HEK293 (cell line): ENCODE measurements around the gene CARNS1.

Experiments
- CTCF ChIA-PET: fragments of 350-600 bp; formaldehyde crosslinking; extraction: SDS; loops from one replicate; lab custom pipeline; 2021; ENCODE audit warnings: antibody characterized with exemption; lab: Yijun Ruan, JAX
- POLR2A ChIA-PET: fragments of 300-600 bp; formaldehyde crosslinking; extraction: SDS; loops from one replicate; lab custom pipeline; 2020; ENCODE audit warnings: antibody characterized with exemption, inconsistent platforms; lab: Yijun Ruan, JAX
- H3K27ac ChIP-seq: fragments of 200-500 bp; sonication (Bioruptor generic); 2 replicates; pipeline ENCODE4 v1.5.1; 2014; ENCODE audit warnings: low read depth, low read length, control low read depth, inconsistent platforms; ENCODE audit errors: extremely low read depth
- H3K36me3 ChIP-seq, 2 experiments: fragments of 200-500 bp in 1 of 2; sonication (Bioruptor generic) in 1 of 2; 1 replicate in 1 of 2; 2 replicates in 1 of 2; pipeline ENCODE4 v1.5.1; 2014 to 2017; ENCODE audit warnings: inconsistent platforms in 2 of 2, low read length in 2 of 2; ENCODE audit not compliant: control insufficient read depth in 2 of 2, insufficient read depth in 1 of 2
- H3K4me1 ChIP-seq: fragments of 200-500 bp; sonication (Bioruptor generic); 2 replicates; pipeline ENCODE4 v1.5.1; 2014; ENCODE audit warnings: mild to moderate bottlenecking, low read length, inconsistent platforms; ENCODE audit not compliant: control insufficient read depth, insufficient read depth
- H3K4me3 ChIP-seq: 2 replicates; pipeline ENCODE4 v1.5.1; 2011; ENCODE audit warnings: low read depth, mild to moderate bottlenecking, control low read depth, low read length, moderate library complexity
- H3K9me3 ChIP-seq: fragments of 200-500 bp; sonication (Bioruptor generic); 2 replicates; pipeline ENCODE4 v1.5.1; 2014; ENCODE audit warnings: low read depth, low read length, inconsistent platforms; ENCODE audit not compliant: control insufficient read depth, insufficient read depth
- OSR2 ChIP-seq: fragments of 450-650 bp; formaldehyde crosslinking; IDR thresholded peaks from 2 replicates; pipeline ENCODE4 v1.5.1; 2016; ENCODE audit warnings: missing biosample characterization, missing genetic modification characterization
- TRIM28 ChIP-seq: IDR thresholded peaks from 2 replicates; pipeline ENCODE4 v1.6.1; 2011; ENCODE audit warnings: low read length, control low read depth, borderline replicate concordance
- YY2 ChIP-seq: fragments of 450-650 bp; formaldehyde crosslinking; IDR thresholded peaks from 2 replicates; pipeline ENCODE4 v1.5.1; 2016; ENCODE audit warnings: missing biosample characterization, missing genetic modification characterization
- ZIC2 ChIP-seq: fragments of 450-650 bp; formaldehyde crosslinking; IDR thresholded peaks from 2 replicates; pipeline ENCODE4 v1.5.1; 2016; ENCODE audit warnings: missing biosample characterization, missing genetic modification characterization
- ZNF138 ChIP-seq: fragments of 450-650 bp; formaldehyde crosslinking; IDR thresholded peaks from 2 replicates; pipeline ENCODE4 v1.5.1; 2016; ENCODE audit warnings: missing biosample characterization, missing genetic modification characterization, borderline replicate concordance
- ZNF184 ChIP-seq: fragments of 450-650 bp; IDR thresholded peaks from 2 replicates; pipeline ENCODE4 v1.5.1; 2018; ENCODE audit warnings: missing biosample characterization, mild to moderate bottlenecking, missing genetic modification characterization
- ZNF221 ChIP-seq: fragments of 450-650 bp; formaldehyde crosslinking; IDR thresholded peaks from 2 replicates; pipeline ENCODE4 v1.5.1; 2017; ENCODE audit warnings: missing biosample characterization, missing genetic modification characterization, borderline replicate concordance
- ZNF239 ChIP-seq: fragments of 450-650 bp; formaldehyde crosslinking; IDR thresholded peaks from 2 replicates; pipeline ENCODE4 v1.5.1; 2016; ENCODE audit warnings: missing biosample characterization, missing genetic modification characterization
- ZNF266 ChIP-seq: fragments of 450-650 bp; formaldehyde crosslinking; IDR thresholded peaks from 2 replicates; pipeline ENCODE4 v1.5.1; 2016; ENCODE audit warnings: missing biosample characterization, missing genetic modification characterization, low read depth
- ZNF37A ChIP-seq: fragments of 450-650 bp; IDR thresholded peaks from 2 replicates; pipeline ENCODE4 v1.5.1; 2018; ENCODE audit warnings: missing biosample characterization, missing genetic modification characterization
- ZNF404 ChIP-seq: fragments of 450-650 bp; formaldehyde crosslinking; IDR thresholded peaks from 2 replicates; pipeline ENCODE4 v1.5.1; 2017; ENCODE audit warnings: missing biosample characterization, missing genetic modification characterization
- ZNF561 ChIP-seq: fragments of 450-650 bp; IDR thresholded peaks from 2 replicates; pipeline ENCODE4 v1.5.1; 2018; ENCODE audit warnings: missing biosample characterization, missing genetic modification characterization, borderline replicate concordance
- ZNF626 ChIP-seq: fragments of 450-650 bp; sonication (Bioruptor Pico); formaldehyde crosslinking; IDR thresholded peaks from 2 replicates; pipeline ENCODE4 v1.5.1; 2018; ENCODE audit warnings: missing biosample characterization, missing genetic modification characterization, inconsistent platforms
- ZNF768 ChIP-seq: fragments of 450-650 bp; formaldehyde crosslinking; IDR thresholded peaks from 2 replicates; pipeline ENCODE4 v1.5.1; 2018; ENCODE audit warnings: missing biosample characterization, mild to moderate bottlenecking, missing genetic modification characterization
- ZSCAN30 ChIP-seq: fragments of 450-650 bp; IDR thresholded peaks from 2 replicates; pipeline ENCODE4 v1.5.1; 2018; ENCODE audit warnings: missing biosample characterization, mild to moderate bottlenecking, missing genetic modification characterization, moderate library complexity
- ZXDB ChIP-seq: fragments of 450-650 bp; formaldehyde crosslinking; IDR thresholded peaks from 2 replicates; pipeline ENCODE4 v1.5.1; 2016; ENCODE audit warnings: missing biosample characterization, missing genetic modification characterization
- TF ChIP-seq, protein P1 (sequence below): fragments of 450-650 bp; formaldehyde crosslinking; IDR thresholded peaks from 2 replicates; pipeline ENCODE4 v1.5.1; 2017; ENCODE audit warnings: missing biosample characterization, missing genetic modification characterization
- TF ChIP-seq, protein P2 (sequence below): fragments of 450-650 bp; formaldehyde crosslinking; IDR thresholded peaks from 2 replicates; pipeline ENCODE4 v1.5.1; 2016; ENCODE audit warnings: missing biosample characterization, missing genetic modification characterization, borderline replicate concordance
- TF ChIP-seq, protein P3 (sequence below): fragments of 450-650 bp; formaldehyde crosslinking; IDR thresholded peaks from 2 replicates; pipeline ENCODE4 v1.5.1; 2017; ENCODE audit warnings: missing biosample characterization, missing genetic modification characterization
- TF ChIP-seq, protein P4 (sequence below): fragments of 450-650 bp; formaldehyde crosslinking; IDR thresholded peaks from 2 replicates; pipeline ENCODE4 v1.5.1; 2016; ENCODE audit warnings: missing biosample characterization, missing genetic modification characterization

CARNS1 gene

DNA sequence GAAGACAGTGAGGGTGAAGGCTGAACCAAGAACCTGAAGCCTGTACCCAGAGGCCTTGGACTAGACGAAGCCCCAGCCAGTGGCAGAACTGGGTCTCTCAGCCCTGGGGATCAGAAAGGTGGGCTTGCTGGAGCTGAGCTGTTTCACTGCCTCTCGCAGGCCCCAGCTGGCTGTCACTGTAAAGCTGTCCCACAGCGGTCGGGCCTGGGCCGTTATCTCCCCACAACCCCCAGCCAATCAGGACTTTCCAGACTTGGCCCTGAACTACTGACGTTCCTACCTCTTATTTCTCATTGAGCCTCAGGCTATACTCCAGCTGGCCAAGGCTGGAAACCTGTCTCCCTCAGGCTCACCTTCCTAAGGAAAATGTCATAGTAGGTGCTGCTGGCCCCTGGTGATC, 17.9 kb upstream of the CARNS1 start:
- Histone ChIP-seq H3K9me3 (no peaks in the 10 kb centered on the region), H3K4me3 (no peak overlapping the region), H3K36me3 (peaks cover 0 to 68% of the 10 kb centered on the region in 2 experiments; a peak in 2 of 3 replicates), H3K4me1 (0 out of 2 replicates have a peak, but pooled peaks cover 2% of the 10 kb centered on the region), H3K27ac (no peak overlapping the region)
- TF ChIP-seq, protein P1, sequence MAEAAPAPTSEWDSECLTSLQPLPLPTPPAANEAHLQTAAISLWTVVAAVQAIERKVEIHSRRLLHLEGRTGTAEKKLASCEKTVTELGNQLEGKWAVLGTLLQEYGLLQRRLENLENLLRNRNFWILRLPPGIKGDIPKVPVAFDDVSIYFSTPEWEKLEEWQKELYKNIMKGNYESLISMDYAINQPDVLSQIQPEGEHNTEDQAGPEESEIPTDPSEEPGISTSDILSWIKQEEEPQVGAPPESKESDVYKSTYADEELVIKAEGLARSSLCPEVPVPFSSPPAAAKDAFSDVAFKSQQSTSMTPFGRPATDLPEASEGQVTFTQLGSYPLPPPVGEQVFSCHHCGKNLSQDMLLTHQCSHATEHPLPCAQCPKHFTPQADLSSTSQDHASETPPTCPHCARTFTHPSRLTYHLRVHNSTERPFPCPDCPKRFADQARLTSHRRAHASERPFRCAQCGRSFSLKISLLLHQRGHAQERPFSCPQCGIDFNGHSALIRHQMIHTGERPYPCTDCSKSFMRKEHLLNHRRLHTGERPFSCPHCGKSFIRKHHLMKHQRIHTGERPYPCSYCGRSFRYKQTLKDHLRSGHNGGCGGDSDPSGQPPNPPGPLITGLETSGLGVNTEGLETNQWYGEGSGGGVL (tag by site-specific recombination) = no peak
- TF ChIP-seq, protein P2, sequence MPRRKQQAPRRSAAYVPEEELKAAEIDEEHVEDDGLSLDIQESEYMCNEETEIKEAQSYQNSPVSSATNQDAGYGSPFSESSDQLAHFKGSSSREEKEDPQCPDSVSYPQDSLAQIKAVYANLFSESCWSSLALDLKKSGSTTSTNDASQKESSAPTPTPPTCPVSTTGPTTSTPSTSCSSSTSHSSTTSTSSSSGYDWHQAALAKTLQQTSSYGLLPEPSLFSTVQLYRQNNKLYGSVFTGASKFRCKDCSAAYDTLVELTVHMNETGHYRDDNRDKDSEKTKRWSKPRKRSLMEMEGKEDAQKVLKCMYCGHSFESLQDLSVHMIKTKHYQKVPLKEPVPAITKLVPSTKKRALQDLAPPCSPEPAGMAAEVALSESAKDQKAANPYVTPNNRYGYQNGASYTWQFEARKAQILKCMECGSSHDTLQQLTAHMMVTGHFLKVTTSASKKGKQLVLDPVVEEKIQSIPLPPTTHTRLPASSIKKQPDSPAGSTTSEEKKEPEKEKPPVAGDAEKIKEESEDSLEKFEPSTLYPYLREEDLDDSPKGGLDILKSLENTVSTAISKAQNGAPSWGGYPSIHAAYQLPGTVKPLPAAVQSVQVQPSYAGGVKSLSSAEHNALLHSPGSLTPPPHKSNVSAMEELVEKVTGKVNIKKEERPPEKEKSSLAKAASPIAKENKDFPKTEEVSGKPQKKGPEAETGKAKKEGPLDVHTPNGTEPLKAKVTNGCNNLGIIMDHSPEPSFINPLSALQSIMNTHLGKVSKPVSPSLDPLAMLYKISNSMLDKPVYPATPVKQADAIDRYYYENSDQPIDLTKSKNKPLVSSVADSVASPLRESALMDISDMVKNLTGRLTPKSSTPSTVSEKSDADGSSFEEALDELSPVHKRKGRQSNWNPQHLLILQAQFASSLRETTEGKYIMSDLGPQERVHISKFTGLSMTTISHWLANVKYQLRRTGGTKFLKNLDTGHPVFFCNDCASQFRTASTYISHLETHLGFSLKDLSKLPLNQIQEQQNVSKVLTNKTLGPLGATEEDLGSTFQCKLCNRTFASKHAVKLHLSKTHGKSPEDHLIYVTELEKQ = no peak
- TF ChIP-seq ZNF626 (no peak), ZSCAN30 (tag by site-specific recombination) (no peak), ZNF768 (tag by site-specific recombination) (no peak), ZNF561 (tag by site-specific recombination) (no peak), ZNF138 (tag by site-specific recombination) (no peak), ZNF266 (tag by site-specific recombination) (no peak), TRIM28 (no peak), ZNF239 (tag by site-specific recombination) (no peak), YY2 (no peak), OSR2 (tag by site-specific recombination) (no peak), ZNF404 (tag by site-specific recombination) (no peak), ZNF184 (tag by site-specific recombination) (no peak), ZXDB (tag by site-specific recombination) (no peak), ZNF221 (tag by site-specific recombination) (no peak), ZNF37A (tag by site-specific recombination) (no peak), ZIC2 (tag by site-specific recombination) (no peak)
- TF ChIP-seq, protein P3, sequence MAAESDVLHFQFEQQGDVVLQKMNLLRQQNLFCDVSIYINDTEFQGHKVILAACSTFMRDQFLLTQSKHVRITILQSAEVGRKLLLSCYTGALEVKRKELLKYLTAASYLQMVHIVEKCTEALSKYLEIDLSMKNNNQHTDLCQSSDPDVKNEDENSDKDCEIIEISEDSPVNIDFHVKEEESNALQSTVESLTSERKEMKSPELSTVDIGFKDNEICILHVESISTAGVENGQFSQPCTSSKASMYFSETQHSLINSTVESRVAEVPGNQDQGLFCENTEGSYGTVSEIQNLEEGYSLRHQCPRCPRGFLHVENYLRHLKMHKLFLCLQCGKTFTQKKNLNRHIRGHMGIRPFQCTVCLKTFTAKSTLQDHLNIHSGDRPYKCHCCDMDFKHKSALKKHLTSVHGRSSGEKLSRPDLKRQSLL (tag by site-specific recombination) = no peak
- TF ChIP-seq, protein P4, sequence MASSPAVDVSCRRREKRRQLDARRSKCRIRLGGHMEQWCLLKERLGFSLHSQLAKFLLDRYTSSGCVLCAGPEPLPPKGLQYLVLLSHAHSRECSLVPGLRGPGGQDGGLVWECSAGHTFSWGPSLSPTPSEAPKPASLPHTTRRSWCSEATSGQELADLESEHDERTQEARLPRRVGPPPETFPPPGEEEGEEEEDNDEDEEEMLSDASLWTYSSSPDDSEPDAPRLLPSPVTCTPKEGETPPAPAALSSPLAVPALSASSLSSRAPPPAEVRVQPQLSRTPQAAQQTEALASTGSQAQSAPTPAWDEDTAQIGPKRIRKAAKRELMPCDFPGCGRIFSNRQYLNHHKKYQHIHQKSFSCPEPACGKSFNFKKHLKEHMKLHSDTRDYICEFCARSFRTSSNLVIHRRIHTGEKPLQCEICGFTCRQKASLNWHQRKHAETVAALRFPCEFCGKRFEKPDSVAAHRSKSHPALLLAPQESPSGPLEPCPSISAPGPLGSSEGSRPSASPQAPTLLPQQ = no peak
- POLR2A ChIA-PET = interaction anchor here (1.0 kb wide), 1 partner anchor 28 kb away, joined by 3 read pairs; no protein-coding TSS in a partner anchor
- CTCF ChIA-PET = no interaction called here
